NT2/D1 (cell line): ENCODE measurements around the gene CYP4F8.

Experiments used
- SUZ12 ChIP-seq: IDR thresholded peaks from 2 replicates; pipeline ENCODE4 v1.6.1; 2011; ENCODE audit not compliant: insufficient read length, insufficient read depth; ENCODE audit errors: extremely low read depth
- YY1 ChIP-seq: IDR thresholded peaks from 2 replicates; pipeline ENCODE4 v1.6.1; 2011; ENCODE audit not compliant: insufficient read length, insufficient read depth

DNA sequence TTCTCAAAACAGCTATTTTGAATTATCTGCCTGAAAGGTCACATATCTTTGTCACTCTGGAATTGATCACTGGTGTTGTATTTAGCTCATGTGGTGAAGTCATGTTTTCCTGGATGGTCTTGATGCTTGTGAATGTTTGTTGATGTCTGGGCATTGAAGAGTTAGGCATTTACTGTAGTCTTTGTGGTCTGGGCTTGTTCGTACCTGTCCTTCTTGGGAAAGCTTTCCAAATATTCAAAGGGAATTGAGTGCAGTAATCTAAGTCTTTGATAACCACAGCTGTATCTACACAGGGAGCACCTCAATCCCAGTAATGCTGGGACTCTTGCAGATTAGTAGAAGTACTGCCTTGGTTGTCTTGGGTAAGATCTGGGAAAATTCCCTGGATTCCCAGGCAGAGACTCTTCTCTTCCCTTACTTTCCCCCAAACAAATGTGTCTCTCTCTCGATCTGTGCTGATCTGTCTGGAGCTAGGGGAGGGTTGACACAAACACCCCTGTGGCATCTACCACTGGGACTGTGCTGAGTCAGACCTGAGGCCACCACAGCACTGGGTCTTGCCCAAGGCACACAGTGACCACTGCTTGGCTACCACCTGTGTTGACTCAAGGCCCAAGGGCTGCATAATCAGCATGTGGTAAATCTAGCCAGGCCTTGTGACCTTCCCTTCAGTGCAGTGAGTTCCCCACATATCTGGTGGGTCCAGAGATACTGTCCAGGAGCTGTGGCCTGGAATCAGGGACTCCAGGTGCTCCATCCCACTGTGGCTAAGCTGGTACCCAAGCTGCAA is 20.2 kb downstream of the CYP4F8 start:
- TF ChIP-seq SUZ12 (no peak), YY1 (no peak)
